ENCODE measurements around the gene SPTA1. TPM values are rescaled to one million over a fixed set of nuclear protein-coding genes. Genes with fewer than 3 reads are reported as not detected.

The SPTA1 gene
- total and polyA plus RNA-seq, 2 of the 8 experiments (the other 6 are each of a cell fraction or from before 2014, with no cell fraction given), result not detected

DNA sequence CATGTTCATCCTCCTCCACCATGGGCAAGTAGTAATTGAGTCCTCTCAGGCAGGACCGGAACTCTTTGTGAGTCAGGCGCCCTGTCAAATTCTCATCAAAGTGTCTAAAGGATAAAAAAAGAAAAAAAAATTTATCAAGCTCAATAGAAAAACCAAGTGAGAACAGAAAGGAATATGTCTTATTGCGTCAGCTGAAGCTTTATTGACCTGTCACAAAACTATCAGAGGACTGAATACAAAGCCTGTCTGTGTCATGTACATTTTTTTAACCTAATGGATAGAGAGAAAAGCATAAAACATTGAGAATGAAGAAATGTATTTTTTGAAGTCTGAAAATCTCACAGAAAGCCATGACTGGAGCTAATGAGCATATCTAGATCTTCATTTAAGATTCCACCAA lies 72.8 kb downstream of the SPTA1 start:
- Histone ChIP-seq H2BK5ac (ENCODE audit: low read depth, low read length) (no peak overlapping the region), H4K5ac (ENCODE audit: insufficient read length, low read depth, low read length) (no peak overlapping the region), H4K8ac (ENCODE audit: extremely low read depth, insufficient read depth, low read length) (no peak overlapping the region), H2BK20ac (ENCODE audit: low read length) (no peak overlapping the region), H2AFZ (ENCODE audit: low read length) (no peak overlapping the region), H3K79me1 (ENCODE audit: low read depth, low read length) (no peaks in the 10 kb centered on the region), H3K23ac (ENCODE audit: insufficient read length) (no peak overlapping the region), H3K9ac (replicated peaks in 1 of 4; ENCODE audit: extremely low read depth in 1 of 4, low read depth in 3 of 4, low read length in 3 of 4) (no peak overlapping the region), H2BK12ac (ENCODE audit: low read depth, low read length) (no peak overlapping the region), H2AK5ac (ENCODE audit: low read depth, low read length) (no peak overlapping the region), H3K79me2 (ENCODE audit: control insufficient read depth in 1 of 2, insufficient read depth in 2 of 2, low read length in 2 of 2) (no peaks in the 10 kb centered on the region), H3K36me3 (ENCODE audit: control insufficient read depth in 2 of 4, insufficient read depth in 4 of 4, low read length in 3 of 4) (no peaks in the 10 kb centered on the region), H2BK15ac (ENCODE audit: low read length) (no peak overlapping the region), H3K14ac (ENCODE audit: insufficient read length) (no peak overlapping the region), H3K23me2 (ENCODE audit: low read depth, low read length) (no peaks in the 10 kb centered on the region; the same call in 1 of the 2 replicates), H3K56ac (replicated peaks; ENCODE audit: insufficient read length, low read depth, low read length) (no peak overlapping the region), H4K20me1 (replicated peaks in 1 of 2; ENCODE audit: control insufficient read depth in 1 of 2, insufficient read depth in 2 of 2, low read length in 2 of 2) (no peaks in the 10 kb centered on the region), H3K9me3 (ENCODE audit: insufficient read depth in 2 of 2, low read depth in 1 of 2, low read length in 1 of 2) (no peaks in the 10 kb centered on the region), H2BK120ac (replicated peaks; ENCODE audit: low read depth, low read length) (no peak overlapping the region), H3K4ac (replicated peaks; ENCODE audit: insufficient read length, low read depth, low read length) (no peak overlapping the region), H3K4me2 (ENCODE audit: insufficient read depth in 1 of 2, low read depth in 2 of 2, low read length in 2 of 2) (no peak overlapping the region), H4K91ac (replicated peaks; ENCODE audit: insufficient read length, low read length) (no peak overlapping the region), H3K18ac (ENCODE audit: extremely low read depth, low read length) (no peak overlapping the region), H3K4me3 (ENCODE audit: extremely low read depth in 1 of 4, insufficient read depth in 2 of 4, low read depth in 3 of 4, low read length in 4 of 4) (no peak overlapping the region), H3K27me3 (replicated peaks in 1 of 4; ENCODE audit: control insufficient read depth in 3 of 4, extremely low read depth in 1 of 4, insufficient read depth in 3 of 4, low read length in 3 of 4) (no peaks in the 10 kb centered on the region), H3K27ac (ENCODE audit: low read depth, low read length) (no peak overlapping the region), H3K4me1 (replicated peaks in 1 of 4; ENCODE audit: control insufficient read depth in 3 of 4, insufficient read depth in 4 of 4, low read length in 3 of 4) (no peaks in the 10 kb centered on the region)
- no peak for TF ChIP-seq POLR2AphosphoS5 (IDR thresholded peaks at IDR 0.05; ENCODE audit: low read depth, low read length)
- TF ChIP-seq EP300 (IDR thresholded peaks at IDR 0.05; ENCODE audit: borderline replicate concordance in 1 of 2, low read depth in 2 of 2, low read length in 2 of 2), result no peak
- no peak for TF ChIP-seq RFX5 (IDR thresholded peaks at IDR 0.05; ENCODE audit: borderline replicate concordance, low read depth, low read length)
- TF ChIP-seq, protein P1, sequence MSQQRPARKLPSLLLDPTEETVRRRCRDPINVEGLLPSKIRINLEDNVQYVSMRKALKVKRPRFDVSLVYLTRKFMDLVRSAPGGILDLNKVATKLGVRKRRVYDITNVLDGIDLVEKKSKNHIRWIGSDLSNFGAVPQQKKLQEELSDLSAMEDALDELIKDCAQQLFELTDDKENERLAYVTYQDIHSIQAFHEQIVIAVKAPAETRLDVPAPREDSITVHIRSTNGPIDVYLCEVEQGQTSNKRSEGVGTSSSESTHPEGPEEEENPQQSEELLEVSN (IDR thresholded peaks at IDR 0.05), result no peak
- TF ChIP-seq TCF12 (IDR thresholded peaks at IDR 0.05; ENCODE audit: low read depth, low read length), result no peak
- ChIA-PET CTCF (ENCODE audit: partially characterized antibody) (interaction anchor here (0.6 to 1.4 kb wide), 3 partner anchors 17 to 1132 kb away, joined by 3 read pairs; no protein-coding TSS in a partner anchor), POLR2A (ENCODE audit: partially characterized antibody) (no interaction called here)
- WGBS, 2 experiments (ENCODE audit: extremely low coverage in 1 of 2, insufficient coverage in 1 of 2, insufficient read length in 1 of 2, insufficient replicate concordance in 2 of 2, low coverage in 1 of 2, low lambda C conversion rate in 2 of 2, missing lambda C conversion rate in 1 of 2), result 91% methylated on average over 3 of the region's 3 CpGs; no CpG with 5 or more reads in 1 of the 2 experiments
- FAIRE-seq (no peak), DNase-seq (ENCODE audit: low read depth in 1 of 2, low spot score in 2 of 2) (no peak)
